NCI-H2196 (cell line): ENCODE data around the gene IGSF10.
"Not testable (repeated sequence)": the region's sequence is repeated elsewhere in the genome, so short reads cannot be mapped to it uniquely, and the experiment has no call there.

Experiments
- DNase-seq: peaks from one replicate; lab custom pipeline; 2025; ENCODE audit not compliant: unreplicated experiment; lab: John Stamatoyannopoulos, UW

The IGSF10 gene

GRCh38 chr3:151460774-151461450, at the start of gene IGSF10:
IGSF10 (minus strand) TSS chr3:151461061; CDS start chr3:151458709, 2,352 bp downstream.
- DNase-seq: peak; percentile 38

DNA sequence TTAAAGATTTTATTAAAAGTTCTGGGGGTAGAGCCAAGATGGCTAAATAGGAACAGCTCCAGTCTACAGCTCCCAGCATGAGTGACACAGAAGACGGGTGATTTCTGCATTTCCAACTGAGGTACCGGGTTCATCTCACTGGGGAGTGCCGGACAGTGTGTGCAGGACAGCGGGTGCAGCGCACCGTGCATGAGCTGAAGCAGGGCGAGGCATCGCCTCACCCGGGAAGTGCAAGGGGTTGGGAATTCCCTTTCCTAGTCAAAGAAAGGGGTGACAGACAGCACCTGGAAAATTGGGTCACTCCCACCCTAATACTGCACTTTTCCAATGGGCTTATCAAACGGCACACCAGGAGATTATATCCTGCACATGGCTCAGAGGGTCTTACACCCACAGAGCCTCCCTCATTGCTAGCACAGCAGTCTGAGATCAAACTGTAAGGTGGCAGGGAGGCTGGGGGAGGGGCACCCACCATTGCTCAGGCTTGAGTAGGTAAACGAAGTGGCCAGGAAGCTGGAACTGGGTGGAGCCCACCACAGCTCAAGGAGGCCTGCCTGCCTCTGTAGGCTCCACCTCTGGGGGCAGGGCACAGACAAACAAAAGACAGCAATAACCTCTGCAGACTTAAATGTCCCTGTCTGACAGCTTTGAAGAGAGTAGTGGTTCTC, 48.7 kb upstream of the IGSF10 start:
- DNase-seq: not testable (repeated sequence)

DNA sequence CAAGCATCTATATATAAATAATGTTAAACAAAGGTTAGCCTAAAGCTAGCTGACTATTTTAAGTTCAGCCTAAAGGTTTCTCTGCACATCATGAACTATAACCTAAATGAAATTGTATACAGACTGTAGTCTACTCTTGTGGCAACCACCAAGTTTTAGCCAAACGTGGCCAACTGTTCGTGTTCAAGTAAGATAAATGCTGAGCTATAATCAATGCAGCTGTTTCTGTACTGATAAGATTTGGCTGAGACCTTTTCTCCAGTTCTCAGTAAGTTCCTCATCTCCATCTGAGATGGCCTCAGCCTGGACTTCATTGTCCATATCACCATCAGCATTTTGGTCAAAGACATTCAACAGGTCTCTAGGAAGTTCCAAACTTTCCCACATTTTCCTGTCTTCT, 43.7 kb upstream of the IGSF10 start:
- no peak for DNase-seq

GRCh38 chr3:151503074-151503473, 42.2 kb upstream of the IGSF10 start:
- DNase-seq: no peak

DNA sequence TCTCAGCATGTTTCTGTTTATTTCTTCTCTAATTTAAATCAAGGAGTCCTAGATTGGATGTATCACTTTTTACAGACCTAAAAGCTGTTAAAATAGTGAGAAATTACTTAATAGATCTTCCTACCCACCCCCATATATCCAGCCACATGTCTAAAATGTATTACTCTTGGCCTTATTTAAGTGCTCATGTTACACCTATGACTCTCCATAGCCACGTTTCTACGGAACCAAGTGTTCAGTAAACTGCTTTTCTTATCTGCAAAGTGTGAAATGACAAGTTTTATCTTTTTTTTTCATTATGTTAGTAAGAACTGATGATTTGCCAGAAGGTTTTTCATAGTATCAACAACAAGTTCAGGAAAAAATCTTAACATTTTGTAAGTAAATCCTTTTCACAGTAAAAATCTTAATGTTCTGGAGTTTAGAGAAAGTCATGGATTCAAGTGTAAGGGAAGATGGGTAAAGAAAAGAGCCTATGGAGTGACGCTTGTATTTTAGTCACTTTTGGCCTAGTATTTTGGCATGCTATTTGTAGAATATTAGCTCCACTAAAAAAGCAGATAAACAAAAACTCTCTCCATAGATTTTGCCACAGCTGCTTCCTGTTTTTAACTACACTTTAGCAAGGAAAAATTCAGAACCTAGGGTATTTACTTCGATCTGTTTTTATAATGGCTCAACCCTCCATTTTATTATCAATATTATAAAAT, 41.2 kb upstream of the IGSF10 start:
- DNase-seq: no peak

GRCh38 chr3:151501171-151501922, 40.5 kb upstream of the IGSF10 start:
- no peak for DNase-seq

GRCh38 chr3:151499168-151499567, 38.3 kb upstream of the IGSF10 start:
- DNase-seq: no peak

- DNase-seq: no peak
These were observed 30.7 kb upstream of the IGSF10 start for GRCh38 chr3:151491525-151491924.

DNA sequence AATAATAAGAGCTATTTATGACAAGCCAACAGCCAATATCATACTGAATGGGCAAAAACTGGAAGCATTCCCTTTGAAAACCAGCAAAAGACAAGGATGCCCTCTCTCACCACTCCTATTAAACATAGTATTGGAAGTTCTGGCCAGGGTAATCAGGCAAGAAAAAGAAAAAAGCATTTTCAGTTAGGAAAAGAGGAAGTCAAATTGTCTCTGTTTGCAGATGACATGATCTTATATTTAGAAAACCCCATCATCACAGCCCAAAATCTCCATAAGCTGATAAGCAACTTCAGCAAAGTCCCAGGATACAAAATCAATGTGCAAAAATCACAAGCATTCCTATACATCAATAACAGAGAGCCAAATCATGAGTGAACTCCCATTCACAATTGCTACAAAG, 27.0 kb upstream of the IGSF10 start:
- not testable (repeated sequence) for DNase-seq

GRCh38 chr3:151483961-151484520, 23.2 kb upstream of the IGSF10 start:
- DNase-seq: no peak

GRCh38 chr3:151483488-151483887, 22.6 kb upstream of the IGSF10 start:
- no peak for DNase-seq

DNA sequence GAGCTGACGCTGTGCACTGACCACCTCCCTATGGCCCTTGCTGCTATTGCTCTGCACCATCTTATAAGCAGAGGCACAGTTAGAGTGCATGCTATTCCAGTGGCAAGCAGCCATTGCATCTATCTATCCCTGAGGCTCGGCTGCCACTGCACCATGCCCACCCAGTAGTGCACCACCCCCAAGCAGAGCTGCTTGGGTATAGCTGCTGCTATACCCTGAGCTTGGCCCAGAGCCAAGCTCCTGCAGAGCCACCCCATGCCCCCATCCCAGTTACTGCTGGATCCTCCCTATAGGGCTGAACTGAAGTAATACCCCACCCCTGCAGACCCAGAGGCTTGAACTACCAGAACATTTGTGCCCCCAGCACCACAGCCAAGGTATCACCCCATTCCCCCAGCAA, 19.6 kb upstream of the IGSF10 start:
- no peak for DNase-seq

DNA sequence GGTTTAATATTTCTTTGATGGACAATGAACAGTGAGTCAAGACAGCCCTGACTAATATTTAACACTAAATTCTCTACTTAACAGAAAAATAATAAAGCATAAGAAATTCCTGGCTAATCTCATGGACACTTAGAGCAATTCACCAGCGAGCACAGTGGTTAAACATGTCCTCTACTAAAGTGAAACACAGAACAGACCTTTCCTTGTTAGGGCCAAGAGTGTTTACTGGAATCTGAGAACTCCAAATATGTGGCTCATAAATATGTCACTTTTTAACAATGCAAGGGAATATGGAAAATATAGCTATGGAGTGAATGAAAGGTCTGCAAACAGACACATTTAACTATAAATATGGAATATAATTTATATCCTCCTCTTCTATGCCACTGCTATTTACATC, 18.6 kb upstream of the IGSF10 start:
- DNase-seq: no peak

GRCh38 chr3:151478335-151478697, 17.5 kb upstream of the IGSF10 start:
- no peak for DNase-seq

DNA sequence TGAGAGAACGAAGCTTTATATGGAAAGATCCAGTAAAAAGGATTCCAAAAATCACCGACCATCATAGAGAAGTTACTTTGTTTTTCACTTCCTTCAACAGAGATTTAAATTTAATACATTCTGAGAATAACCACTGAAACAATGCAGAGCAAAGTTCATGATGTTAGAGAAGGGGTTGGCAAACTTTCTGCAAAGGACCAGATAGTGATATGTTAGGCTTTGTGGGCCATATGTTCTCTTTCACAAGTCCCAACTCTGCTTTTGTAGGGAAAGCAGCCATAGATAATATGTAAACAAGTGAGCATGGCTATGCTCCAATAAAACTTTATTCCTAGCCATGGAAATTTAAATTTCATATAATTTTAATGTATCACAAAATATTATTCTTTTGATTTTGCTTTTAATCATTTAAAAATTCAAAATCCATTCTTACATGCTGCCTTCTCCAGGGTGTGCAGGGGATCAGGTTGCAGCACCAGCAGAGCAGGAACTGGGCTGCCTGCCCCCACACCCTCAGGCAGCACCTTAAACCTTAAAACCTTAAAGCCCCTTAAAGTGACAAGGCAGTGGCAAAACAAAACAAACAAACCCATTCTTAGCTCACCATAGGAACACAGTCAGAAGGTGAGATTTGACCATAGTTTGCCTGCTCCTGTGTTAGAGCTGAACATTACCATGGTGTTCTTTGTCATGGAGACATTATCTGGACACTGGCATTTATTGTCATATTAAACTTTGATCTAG, 16.9 kb upstream of the IGSF10 start:
- no peak for DNase-seq

- DNase-seq: no peak
These were observed 15.6 kb upstream of the IGSF10 start for GRCh38 chr3:151476344-151477018.

DNA sequence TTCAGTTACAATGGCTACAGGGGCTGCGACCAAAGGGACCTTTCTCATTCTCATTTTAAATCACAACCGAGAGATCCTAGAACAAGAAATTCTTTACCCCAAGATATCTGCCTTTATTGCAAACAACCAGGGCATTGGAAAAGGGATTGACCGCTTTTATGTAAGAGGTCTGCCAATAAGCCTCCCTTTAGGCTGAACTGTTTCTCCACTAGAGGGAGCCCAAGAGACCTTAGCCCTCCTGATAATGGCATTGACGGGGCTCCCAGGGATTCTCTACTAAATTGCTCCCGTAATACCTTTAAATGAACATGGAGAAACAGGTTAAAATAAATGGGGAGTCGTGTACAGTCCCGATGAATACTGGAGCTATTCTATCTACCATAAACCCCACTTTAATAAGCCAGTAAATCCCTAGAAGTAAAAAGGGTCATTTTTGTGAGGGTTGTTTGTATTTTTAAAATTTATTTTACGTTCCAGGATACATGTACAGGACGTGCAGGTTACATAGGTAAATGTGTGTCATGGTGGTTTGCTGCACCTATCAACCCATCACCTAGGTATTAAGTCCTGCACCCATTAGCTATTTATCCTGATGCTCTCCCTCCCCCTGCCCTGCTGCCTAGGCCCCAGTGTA, 7.5 kb upstream of the IGSF10 start:
- peak; percentile 70 for DNase-seq

- DNase-seq: no peak
These were observed 6.2 kb upstream of the IGSF10 start for GRCh38 chr3:151467069-151467468.

DNA sequence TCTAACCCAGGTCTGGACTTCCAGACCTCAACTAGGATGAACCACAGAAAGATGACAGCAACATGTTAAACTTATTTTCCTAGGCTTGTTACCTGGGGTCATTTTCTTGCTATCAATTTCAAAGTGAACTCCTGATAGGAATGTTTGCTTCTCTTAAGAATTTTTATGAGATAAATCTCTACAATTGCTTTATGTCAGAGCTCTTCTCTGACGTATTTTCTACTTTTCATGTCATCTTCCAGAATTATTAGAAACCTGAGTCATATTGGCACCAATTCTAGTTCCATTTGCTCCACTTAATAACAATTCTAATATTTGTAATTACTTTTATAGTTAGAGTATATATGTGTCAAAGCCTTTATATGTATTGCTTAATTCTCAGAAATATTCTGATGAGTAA, 2.1 kb upstream of the IGSF10 start:
- no peak for DNase-seq
